ENCODE data around the gene RGSL1. TPM values are rescaled to one million over a fixed set of nuclear protein-coding genes. Genes with fewer than 3 reads are reported as not detected.

RGSL1 gene
- polyA plus RNA-seq, 3 donors: not detected

DNA sequence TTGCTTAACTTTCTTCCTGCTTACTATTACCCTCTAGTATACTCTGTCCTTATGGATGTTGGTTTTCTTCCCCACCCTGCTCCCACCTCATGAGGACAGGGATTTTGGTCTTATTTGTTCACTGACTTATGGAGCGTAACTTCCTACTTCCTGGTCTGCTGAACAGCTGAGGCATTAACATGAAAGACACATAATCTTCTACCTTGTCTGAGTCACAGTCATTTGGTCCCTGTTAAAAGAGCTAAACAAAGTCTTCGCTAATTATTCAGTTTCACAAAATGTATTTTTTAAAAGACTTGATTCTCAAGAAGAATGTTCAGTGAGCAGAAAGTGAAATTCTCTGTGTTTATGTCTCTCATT, 120.6 kb downstream of the RGSL1 start:
- 75 to 98% (median 93%) methylated on average over 2 of the region's 2 CpGs for WGBS, 3 donors
- H3K27ac ChIP-seq (ENCODE audit: low read depth, low read length): no peak overlapping the region

DNA sequence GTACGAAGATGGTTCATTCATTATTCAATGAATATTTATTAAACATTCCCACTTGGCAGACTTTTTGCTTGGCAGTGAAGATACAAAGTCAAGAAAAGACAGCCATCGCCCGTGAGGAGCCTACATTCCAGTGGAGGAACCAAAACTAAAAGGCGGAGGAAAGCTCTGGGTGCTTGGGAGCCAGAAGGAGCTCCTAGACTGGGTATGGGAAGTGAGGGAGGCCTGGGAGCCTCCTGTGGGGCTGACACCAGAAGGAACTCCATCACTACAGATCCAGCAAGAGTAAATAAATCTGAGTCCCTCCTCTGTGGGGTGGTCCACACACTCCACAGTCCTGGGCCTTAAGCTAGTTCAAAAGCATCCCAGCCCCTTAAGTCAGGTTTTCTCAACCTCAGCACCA, 124.2 kb downstream of the RGSL1 start:
- 95 to 98% (median 97%) methylated on average over 4 of the region's 4 CpGs for WGBS, 3 donors
- H3K27ac ChIP-seq (ENCODE audit: low read depth, low read length): no peak overlapping the region

DNA sequence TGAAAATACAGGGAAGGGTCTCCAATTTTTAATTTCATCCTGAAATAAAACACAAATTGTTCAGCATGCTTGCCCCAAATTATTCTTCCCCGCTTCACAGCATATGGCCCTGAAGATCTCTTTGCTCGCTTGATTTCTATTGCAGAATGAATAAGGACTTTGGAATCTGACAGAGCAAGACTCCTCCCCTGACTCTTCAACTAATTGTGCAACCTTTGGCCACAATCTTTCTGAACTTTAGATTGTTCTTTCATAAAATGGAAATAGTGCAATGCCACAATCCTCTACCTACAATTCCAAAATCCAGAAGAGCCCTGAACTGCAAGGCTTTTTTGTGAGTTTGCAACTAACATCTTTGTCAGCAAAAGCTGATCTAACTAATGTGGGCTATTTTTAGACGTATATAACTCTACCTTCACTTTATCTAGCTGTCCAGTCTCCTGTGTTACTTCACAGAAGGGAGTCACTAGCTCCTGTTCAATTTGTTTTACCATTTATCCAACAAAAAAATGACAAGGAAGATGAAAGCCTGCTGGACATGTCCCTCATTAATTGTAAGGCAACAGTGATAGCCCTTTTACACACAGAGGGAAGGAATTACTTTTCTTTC, 125.7 kb downstream of the RGSL1 start:
- H3K27ac ChIP-seq (ENCODE audit: low read depth, low read length): no peak overlapping the region
- 53 to 72% (median 65%) methylated on average over 3 of the region's 3 CpGs for WGBS, 3 donors

DNA sequence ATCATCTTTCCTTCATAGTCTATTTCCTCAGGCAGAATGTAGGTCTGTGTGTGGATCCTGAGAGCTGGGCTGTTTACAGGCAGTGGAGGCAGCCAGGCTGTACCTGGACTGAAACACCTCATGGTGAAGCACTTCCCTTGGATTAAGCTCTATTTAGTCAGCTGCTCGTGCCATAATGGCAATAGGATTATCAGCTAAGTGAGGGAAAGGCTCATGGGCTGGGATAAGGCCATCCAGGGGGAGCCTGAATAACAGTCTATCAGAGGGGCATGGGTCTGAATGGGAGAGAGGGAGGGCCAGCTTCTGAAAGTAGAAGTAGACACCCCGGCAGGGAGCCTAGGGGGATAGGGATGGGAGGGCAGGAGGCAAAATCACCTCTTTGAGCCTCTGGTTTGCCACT, 130.8 kb downstream of the RGSL1 start:
- 89 to 94% (median 94%) methylated on average over 2 of the region's 2 CpGs for WGBS, 3 donors
- no peak overlapping the region for H3K27ac ChIP-seq (ENCODE audit: low read depth, low read length)

DNA sequence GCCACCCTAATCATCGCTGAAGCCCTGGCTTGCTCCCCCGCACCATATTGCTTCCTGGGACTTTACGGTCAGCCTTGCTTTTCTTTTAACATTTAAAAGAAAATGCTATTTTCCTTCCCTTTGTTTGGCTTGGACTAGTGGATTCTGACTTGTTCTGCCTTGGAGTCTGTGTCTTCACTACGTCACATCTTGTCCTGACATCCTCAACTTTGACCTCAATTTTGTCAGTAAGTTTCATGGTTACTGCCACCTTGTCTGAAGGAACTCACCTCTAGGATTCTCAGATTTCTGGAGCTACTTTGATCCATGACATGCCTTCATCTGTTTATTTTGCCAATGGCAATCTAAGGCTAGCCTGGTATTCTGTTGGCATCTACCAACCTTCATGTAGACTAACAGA, 134.8 kb downstream of the RGSL1 start:
- 96 to 97% (median 96%) methylated on average over 4 of the region's 4 CpGs for WGBS, 3 donors
- H3K27ac ChIP-seq (ENCODE audit: low read depth, low read length): no peak overlapping the region

DNA sequence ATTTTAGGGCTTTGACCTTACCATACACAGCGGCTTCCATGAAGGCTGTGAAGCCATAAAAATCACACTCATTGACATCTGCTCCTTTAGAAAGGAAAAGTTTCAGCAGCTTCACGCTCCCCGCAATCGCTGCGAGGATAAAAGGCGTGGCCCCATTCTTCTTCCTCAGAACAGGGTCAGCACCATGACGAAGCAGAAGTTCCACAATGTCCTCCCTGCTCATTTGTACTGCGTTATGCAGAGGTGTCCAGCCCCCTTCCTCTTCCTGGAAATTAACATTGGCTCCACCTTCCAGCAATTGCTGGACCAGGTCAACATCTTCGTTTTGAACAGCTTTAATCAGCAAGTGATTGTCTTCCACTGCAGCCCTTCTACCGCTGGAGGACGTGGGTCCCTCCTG, 136.4 kb downstream of the RGSL1 start:
- peak overlapping the region; percentile 58 for H3K27ac ChIP-seq (ENCODE audit: low read depth, low read length)
- WGBS, 3 donors: 85 to 96% (median 87%) methylated on average over 11 of the region's 11 CpGs

DNA sequence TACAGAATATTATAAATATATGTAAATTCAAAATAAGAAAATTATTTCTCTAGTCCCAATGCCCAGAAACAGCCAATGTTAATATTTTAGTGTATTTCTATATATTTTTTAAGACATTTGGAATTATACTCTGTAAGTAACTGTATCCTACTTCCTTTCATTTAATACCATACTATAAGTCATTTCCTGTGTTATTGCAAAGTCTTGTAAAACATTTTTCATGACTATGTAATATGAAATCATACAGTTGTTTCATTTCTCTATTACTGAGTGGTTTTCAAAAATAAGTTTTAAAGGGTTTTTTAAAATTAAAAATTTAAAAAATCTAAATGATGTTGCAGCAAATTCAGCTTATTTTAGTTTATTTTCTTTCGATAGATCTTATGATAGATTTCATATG, 137.1 kb downstream of the RGSL1 start:
- WGBS, 3 donors: 0% methylated on average over 1 of the region's 1 CpG
- no peak overlapping the region for H3K27ac ChIP-seq (ENCODE audit: low read depth, low read length)

DNA sequence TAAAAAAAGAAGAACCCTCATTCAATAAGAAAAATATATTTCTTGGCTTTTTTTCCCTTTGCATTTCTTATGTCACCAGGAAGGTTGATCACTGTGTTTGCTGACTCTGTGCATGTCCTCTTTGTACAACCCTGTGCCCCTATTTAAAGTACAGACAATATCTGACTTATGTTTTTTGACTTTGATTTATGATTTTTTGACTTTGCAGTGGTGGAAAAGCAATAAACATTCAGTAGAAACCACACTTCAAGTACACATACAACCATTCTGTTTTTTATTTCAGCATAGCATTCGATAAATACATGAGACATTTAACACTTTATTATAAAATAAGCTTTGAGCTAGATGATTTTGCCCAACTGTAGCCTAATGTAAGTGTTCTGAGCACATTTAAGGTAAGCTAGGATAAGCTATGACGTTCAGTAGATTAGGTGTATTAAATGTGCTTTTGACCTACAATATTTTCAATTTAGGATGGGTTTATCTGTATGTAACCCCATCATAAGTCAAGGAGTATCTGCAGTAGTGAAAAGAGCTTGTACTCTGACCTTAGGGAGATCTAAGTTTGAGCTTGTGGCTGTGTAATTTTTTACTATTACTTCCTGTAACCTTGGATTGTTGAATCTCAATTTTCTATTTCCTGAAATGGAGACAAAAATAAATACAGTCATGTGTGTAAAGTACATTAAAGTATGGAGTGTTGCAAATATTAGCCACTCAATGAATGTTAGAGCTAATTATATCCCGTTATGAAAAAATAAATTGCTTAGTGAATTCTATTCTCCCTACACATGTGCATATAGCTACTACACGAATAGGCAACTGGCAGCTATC, 137.9 kb downstream of the RGSL1 start:
- H3K27ac ChIP-seq (ENCODE audit: low read depth, low read length): no peak overlapping the region

DNA sequence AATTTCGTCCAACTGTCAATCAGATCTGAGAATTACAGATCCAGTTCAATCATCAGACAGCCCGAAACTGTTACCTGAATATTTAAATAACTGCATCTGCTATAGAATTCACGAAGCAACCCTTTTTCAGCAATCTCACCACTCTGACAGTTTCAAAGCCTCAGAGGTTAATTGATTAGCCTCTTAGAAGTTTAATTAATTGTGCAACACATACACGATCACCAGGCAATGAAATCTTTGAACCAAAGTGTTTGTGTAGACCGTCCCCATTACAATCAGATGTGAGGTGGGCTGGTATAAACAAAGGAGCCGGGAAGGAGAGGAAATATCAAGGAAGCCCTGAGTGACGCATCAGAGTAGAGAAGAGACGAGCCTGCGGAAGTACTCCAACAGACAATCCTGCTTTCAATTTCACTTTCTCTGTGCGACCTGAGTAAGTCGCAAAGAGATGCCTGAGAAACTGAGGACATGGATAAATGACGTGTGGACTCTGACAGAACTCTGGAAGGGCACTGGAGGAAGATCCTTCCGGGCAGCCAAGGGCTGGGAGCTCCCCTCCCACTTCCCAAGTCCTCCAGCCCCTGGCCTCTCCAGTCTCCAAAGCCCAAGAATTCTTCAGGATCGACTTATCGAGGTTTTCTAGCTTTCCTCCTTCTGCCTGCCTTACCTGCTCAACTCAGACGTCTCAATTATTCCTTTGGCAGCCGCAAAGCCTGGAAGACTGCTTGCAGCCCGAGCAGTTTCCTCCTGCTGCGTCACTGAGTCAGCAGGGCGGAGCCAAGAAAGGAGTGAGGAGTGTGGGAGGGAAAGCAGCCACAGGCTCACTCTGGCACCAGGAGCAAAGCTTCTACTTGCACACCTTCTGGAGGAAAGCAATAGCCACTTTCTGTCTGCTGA, 138.8 kb downstream of the RGSL1 start, which contains the start of gene RNASEL:
Gene RNASEL (minus strand): TSS at position 757 of the 897 bp plus-strand sequence. CDS start 2,450 bp downstream, outside the sequence.
- 1 to 4% (median 3%) methylated on average over 20 of the region's 20 CpGs for WGBS, 3 donors
- peak within 1 kb of the TSS; percentile 60 for H3K27ac ChIP-seq (ENCODE audit: low read depth, low read length)

More for the DNA sequence above, 137.9 kb downstream of the RGSL1 start:
- WGBS, 3 donors: 42 to 54% (median 44%) methylated on average over 4 of the region's 4 CpGs

DNA sequence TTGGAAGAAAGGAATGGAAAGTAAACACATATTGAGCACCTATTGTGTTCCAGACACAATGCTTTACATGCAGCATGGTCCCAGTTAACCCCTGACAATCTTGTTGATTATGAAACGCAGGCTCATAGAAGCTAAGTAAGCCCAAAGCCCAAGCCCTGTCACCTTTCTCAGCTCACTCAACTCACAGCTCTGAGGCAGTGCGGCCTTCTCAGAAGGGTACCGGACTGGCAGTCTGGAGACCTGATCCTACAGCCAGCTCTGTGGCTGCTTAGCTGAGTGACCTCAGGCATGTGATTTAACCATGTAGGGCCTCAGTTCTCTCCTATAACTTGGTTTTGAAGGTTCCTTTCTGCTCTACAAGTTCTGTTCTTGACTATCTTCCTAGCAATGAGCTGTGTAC, 139.6 kb downstream of the RGSL1 start:
- 85 to 93% (median 87%) methylated on average over 3 of the region's 3 CpGs for WGBS, 3 donors
- no peak overlapping the region for H3K27ac ChIP-seq (ENCODE audit: low read depth, low read length)

DNA sequence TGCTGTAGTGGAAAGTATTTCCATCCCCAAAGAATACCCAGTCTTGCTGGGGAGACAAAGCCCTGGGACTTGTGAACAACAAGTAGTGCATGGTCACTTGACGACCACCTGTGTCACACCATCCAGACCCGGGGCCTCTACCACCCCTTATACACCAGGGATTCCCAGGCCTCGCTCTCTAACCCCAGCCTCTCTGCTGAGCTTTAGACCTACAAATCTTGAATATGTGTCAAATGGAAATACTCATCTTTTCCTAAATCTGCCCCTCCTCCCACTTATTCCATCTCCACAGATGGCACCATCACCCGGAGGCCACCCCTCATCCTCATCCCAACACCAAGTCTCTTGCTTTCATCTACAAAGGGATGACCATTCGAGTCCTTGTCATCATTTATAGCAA, 140.0 kb downstream of the RGSL1 start:
- H3K27ac ChIP-seq (ENCODE audit: low read depth, low read length): no peak overlapping the region
- 92 to 97% (median 94%) methylated on average over 5 of the region's 5 CpGs for WGBS, 3 donors

DNA sequence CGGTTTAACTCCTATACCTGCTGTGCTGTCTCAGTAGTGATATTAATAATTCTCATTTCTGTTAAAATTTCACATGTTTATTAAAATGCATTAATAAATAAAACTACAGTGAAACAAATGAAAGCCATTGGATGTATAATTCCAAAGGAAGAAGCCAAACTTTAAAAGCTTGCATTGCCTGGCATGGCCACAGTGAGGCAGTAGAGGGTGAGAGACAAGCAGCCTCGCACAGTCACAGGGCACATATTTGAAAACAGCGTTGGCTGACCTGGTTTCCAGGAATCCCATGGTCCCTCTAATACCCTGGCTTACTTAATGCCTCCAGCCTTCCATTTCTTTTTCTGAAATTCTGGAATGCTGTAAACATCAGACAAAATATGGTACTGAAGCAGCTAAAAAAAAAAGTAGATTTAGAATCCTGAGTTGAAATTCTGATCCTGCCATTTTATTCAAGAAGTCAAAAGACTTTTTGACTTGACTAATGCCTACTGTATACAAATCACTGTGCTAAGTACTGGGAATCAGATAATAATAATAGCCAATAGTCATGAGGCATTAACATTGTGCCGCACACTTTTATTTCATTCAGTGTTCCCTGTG, 145.8 kb downstream of the RGSL1 start:
- WGBS, 3 donors: 32 to 39% (median 38%) methylated on average over 4 of the region's 4 CpGs

DNA sequence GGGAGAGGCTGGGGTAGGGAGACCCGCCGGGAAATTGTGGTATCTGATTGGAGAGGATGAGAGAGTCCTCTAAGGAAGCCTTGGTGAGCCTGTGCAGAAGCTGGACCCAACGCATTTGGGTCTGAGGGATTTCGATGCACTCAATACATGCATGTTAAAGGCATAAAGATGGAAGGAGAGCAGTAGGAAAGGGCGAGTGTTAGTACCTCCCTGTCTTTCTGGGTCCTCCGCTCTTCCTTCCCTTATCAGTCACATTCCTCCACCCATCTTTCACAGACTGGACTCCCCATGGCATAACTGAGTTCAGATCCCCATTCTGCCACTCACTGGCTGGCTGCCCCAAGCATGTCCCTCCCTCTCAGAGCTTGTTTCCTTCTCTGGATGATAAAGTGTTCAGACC, 147.0 kb downstream of the RGSL1 start:
- WGBS, 3 donors: 83 to 92% (median 86%) methylated on average over 6 of the region's 6 CpGs
- no peak overlapping the region for H3K27ac ChIP-seq (ENCODE audit: low read depth, low read length)

More for the DNA sequence above, 145.8 kb downstream of the RGSL1 start:
- H3K27ac ChIP-seq (ENCODE audit: low read depth, low read length): no peak overlapping the region

DNA sequence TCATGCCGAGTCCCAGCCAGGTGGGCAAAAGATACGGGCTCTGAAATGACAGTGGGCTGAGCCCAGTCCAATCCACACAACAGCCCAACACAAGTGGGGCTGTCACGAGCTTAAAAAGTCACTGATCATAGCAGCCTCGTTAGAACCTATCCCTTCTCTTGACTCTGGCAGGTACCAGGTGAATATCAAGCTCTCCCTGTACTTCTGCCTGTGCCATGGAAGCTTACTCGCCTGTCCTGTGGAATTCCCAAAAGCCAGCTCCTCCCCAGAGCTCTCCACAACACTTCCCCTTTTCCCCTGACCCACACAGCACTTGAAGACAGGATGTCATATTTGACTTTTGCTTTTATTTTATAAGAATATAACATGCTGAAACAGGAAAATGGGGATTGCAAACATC, 148.3 kb downstream of the RGSL1 start:
- 60 to 75% (median 66%) methylated on average over 5 of the region's 5 CpGs for WGBS, 3 donors
- H3K27ac ChIP-seq (ENCODE audit: low read depth, low read length): no peak overlapping the region

DNA sequence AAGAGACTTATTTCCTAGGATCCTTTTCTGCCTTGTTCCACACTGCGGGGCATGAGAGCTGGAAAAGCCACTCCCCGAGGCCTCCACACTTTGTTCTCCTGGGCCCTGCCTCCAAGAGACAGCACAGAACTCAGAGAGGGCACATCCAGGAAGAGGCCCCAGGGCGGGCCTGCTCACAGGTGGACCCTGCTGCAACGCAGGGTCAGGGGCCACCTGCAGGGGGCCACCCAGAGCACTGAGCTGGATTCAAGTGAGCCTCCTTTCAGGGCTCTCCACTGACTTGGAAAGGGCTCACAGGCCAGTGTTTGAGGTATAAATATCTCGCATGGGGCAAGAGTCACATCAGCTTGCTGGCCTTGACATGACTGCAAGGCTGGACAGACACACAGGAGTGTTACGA, 149.4 kb downstream of the RGSL1 start:
- WGBS, 3 donors: 76 to 82% (median 78%) methylated on average over 6 of the region's 6 CpGs
- H3K27ac ChIP-seq (ENCODE audit: low read depth, low read length): peak overlapping the region; percentile 19

DNA sequence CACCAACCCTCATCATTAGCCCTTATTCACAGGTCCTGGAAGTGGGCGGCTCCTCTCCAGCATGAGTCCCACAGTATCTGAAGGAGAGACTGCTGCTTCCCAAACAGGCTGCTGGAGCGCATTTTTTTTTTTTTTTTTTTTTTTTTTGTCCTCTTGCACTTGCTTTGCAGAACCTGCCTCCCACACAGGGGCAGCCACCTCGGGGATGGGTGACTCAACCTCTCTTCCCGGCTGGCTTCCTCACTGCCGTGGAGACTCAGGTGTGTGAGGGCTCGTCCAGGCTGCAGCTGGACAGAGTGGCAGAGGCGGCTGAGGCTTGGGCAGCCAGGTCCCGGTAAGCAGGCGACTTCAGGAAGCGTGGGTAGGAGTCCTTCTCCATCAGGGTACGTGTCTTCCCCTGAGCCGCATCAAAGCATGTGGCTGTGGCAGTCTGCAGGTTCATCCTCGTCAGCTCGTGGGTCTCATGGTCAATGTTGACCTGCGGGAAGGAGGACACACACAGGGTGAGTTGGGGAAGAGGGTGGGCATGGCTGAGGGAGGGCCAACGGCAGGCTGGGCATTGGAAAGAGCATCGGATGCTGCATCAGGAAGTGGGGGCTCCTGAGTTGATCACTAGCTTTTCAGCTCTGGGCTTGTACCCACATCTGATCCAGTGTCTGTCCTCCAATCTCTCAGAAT, 150.2 kb downstream of the RGSL1 start:
- 81 to 93% (median 86%) methylated on average over 16 to 17 of the region's 17 CpGs for WGBS, 3 donors
- H3K27ac ChIP-seq (ENCODE audit: low read depth, low read length): no peak overlapping the region

DNA sequence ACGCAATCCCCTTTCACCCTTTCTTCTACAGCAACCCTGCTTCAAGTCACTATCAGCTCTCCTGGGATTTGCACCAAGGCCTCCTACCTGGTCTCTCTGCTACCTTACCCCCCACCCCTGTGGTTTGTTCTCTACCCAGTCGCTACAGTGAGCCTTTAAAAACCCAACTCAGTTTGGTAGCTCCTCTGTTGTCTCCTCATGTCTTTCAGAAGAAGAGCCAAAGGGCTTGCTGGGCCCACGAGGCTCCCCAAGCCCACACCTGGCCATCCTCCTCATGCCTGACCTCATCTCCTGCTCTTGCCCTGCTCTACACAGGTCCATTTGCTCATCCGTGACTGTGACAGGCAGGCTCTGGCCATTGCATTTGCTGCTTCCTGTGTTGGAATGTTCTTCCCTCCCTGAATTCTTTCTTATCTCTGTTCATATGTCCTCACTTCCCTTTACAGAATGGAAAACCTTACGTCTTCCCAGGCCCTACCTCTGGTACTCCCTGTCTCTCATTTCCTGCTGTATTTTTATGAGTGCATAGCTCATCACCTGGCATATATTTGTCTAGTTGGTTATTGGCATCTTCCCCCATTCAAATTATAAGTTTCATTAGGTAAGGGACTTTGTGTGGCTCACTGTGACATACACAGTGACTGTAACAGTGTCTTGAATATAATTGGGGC, 150.9 kb downstream of the RGSL1 start:
- 66 to 70% (median 67%) methylated on average over 5 of the region's 5 CpGs for WGBS, 3 donors
- H3K27ac ChIP-seq (ENCODE audit: low read depth, low read length): no peak overlapping the region

DNA sequence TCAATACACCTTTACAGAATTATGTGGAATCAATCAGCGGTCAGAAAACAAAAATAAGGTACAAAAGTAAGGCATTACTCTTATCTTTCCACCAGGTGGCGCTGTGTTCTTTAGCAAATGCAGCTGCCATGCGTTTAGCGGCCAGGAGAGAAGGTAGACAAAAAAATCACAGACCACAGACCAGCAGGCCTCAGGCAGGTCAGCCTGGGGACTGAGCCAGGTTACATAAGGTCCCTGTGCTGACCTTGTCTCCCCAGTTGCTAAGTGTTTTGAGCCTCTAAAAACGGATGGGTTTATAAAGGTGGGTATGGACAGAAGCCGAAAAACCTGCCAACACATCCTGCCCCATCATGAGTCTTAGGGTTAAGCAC, 151.5 kb downstream of the RGSL1 start:
- WGBS, 3 donors: 18 to 20% (median 20%) methylated on average over 6 of the region's 6 CpGs
- no peak overlapping the region for H3K27ac ChIP-seq (ENCODE audit: low read depth, low read length)

Data from adipose tissue (tissue), 3 donors.